Activated CD4-positive, alpha-beta memory T cell treated with anti-CD3 and anti-CD28 coated beads for 36 hours (primary cell): Measurements from ENCODE around the gene SFR1. TPM values are rescaled to one million over a fixed set of nuclear protein-coding genes. Genes with fewer than 3 reads are reported as not detected.

Experiments used
- CTCF ChIA-PET: fragments of 350-600 bp; sonication (Branson Sonifier 250); formaldehyde crosslinking; loops from one replicate; lab custom pipeline; 2021; ENCODE audit warnings: antibody characterized with exemption, inconsistent platforms; lab: Charles Lee
- POLR2A ChIA-PET: fragments of 350-600 bp; sonication (Branson Sonifier 250); formaldehyde crosslinking; loops from one replicate; lab custom pipeline; 2021; ENCODE audit warnings: antibody characterized with exemption; lab: Charles Lee
- DNase-seq: peaks from one replicate; pipeline ENCODE4 v3.0.0-alpha.2; 2020
- H3K27ac Mint-ChIP-seq: one replicate; pipeline ENCODE4 v1.8.0; 2021; ENCODE audit warnings: mixed read lengths
- H3K27me3 Mint-ChIP-seq: one replicate; pipeline ENCODE4 v1.8.0; 2021; ENCODE audit warnings: mixed read lengths
- H3K36me3 Mint-ChIP-seq: one replicate; pipeline ENCODE4 v1.8.0; 2021; ENCODE audit warnings: mixed read lengths
- H3K4me1 Mint-ChIP-seq: one replicate; pipeline ENCODE4 v1.8.0; 2021; ENCODE audit warnings: low read depth, mixed read lengths
- H3K4me3 Mint-ChIP-seq: one replicate; pipeline ENCODE4 v1.8.0; 2021; ENCODE audit warnings: mild to moderate bottlenecking, mixed read lengths
- H3K9me3 Mint-ChIP-seq: one replicate; pipeline ENCODE4 v1.8.0; 2021; ENCODE audit warnings: mixed read lengths
- intact Hi-C: fragments of 100-400 bp; cut with micrococcal nuclease; formaldehyde crosslinking; loops from one replicate; pipeline ENCODE4 v1.15.1; 2023
- total RNA-seq, 2 experiments: library from RNA; stranded (reverse); gene quantifications; one replicate each; pipeline ENCODE4 v1.2.3, GENCODE V29; 2021

Gene SFR1, protein sequence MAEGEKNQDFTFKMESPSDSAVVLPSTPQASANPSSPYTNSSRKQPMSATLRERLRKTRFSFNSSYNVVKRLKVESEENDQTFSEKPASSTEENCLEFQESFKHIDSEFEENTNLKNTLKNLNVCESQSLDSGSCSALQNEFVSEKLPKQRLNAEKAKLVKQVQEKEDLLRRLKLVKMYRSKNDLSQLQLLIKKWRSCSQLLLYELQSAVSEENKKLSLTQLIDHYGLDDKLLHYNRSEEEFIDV
- 10 to 100 TPM; 16.8 to 19.2 TPM for total RNA-seq

- intact Hi-C loops: loop anchor here (1.0 to 5.0 kb wide), 11 partner anchors 11 to 424 kb away; partner anchors contain the start of genes GSTO2, SLK and STN1
- H3K27me3 Mint-ChIP-seq: no peaks in the 10 kb centered on the region
- peaks cover 33% of the 10 kb centered on the region for H3K4me1 Mint-ChIP-seq
- DNase-seq: peak; percentile 100
- CTCF ChIA-PET: interaction anchor here (0.6 to 5.9 kb wide), 23 partner anchors 12 to 409 kb away, joined by 3 to 68 read pairs (median 4); partner anchors contain the start of genes CFAP58, GSTO1 and SLK
- peaks cover 13% of the 10 kb centered on the region for H3K36me3 Mint-ChIP-seq
- POLR2A ChIA-PET: interaction anchor here (0.6 to 2.7 kb wide), 23 partner anchors 10 to 895 kb away, joined by 3 to 20 read pairs (median 5); partner anchors contain the start of genes GSTO1, GSTO2, ITPRIP and SLK
- peak within 1 kb of the TSS; percentile 90 for H3K4me3 Mint-ChIP-seq
- H3K27ac Mint-ChIP-seq: peak within 1 kb of the TSS; percentile 97
- H3K9me3 Mint-ChIP-seq: no peaks in the 10 kb centered on the region
These were observed at the start of gene SFR1 for GRCh38 chr10:104121485-104122224. TSS of gene SFR1 (plus strand) at chr10:104122171. CDS start at chr10:104122184, 13 bp downstream.

DNA sequence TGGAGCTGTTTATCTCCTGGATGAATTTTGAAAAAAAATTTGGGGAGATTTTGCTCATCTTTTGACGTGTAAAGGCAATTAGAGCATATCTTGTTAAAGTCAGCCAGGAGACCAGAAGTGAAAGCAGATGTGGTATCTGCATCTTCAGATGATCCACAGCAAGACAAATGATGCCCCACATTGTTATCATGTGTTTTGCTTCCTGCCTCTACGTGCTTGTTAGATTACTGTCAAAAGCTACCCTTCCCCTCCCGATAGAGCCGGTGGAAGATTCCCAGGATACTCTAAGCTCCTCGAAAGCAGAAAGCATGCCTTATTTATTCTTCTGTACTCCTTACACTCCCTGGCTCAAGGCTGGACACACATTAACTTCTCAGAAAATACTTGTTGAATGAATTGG lies 49.2 kb upstream of the SFR1 start:
- no peak overlapping the region for H3K27ac Mint-ChIP-seq
- H3K4me3 Mint-ChIP-seq: no peak overlapping the region
- no peaks in the 10 kb centered on the region for H3K4me1 Mint-ChIP-seq
- no peak for DNase-seq
- H3K36me3 Mint-ChIP-seq: no peaks in the 10 kb centered on the region
- H3K9me3 Mint-ChIP-seq: no peaks in the 10 kb centered on the region
- CTCF ChIA-PET: interaction anchor here (0.7 to 2.4 kb wide), 3 partner anchors 9 to 185 kb away, joined by 3 to 9 read pairs (median 3); no protein-coding TSS in a partner anchor
- intact Hi-C loops: no loop called here
- no peaks in the 10 kb centered on the region for H3K27me3 Mint-ChIP-seq
- POLR2A ChIA-PET: no interaction called here

- CTCF ChIA-PET: no interaction called here
- no peak for DNase-seq
- Mint-ChIP-seq H3K4me1 (no peaks in the 10 kb centered on the region), H3K27ac (no peak overlapping the region), H3K36me3 (no peaks in the 10 kb centered on the region), H3K27me3 (no peaks in the 10 kb centered on the region), H3K4me3 (no peak overlapping the region), H3K9me3 (no peaks in the 10 kb centered on the region)
- intact Hi-C loops: no loop called here
- POLR2A ChIA-PET: no interaction called here
These were observed 47.5 kb upstream of the SFR1 start for GRCh38 chr10:104074505-104074904.

DNA sequence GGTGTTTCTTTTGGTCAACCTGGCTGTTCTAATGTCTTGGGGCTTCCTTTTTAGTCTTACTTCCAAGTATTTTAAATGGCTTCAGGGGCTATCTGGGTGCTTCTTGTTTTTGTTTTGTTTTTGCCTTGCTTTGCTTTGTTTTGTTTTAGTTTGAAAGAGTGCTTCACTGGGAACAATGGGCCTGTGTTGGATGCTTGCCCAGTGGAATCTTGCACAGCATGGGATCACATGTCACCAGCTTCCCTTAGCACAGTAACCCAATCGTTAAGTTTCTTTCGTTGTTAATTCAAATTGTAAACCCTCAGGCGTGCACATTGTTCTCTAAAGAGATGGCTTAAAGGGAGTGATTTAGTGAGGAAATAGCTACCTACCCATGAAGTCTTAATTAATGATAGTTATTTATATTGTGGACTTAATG lies 45.2 kb upstream of the SFR1 start:
- Mint-ChIP-seq H3K27ac (no peak overlapping the region), H3K4me3 (no peak overlapping the region), H3K36me3 (no peaks in the 10 kb centered on the region), H3K27me3 (no peaks in the 10 kb centered on the region), H3K9me3 (no peaks in the 10 kb centered on the region), H3K4me1 (no peaks in the 10 kb centered on the region)
- ChIA-PET POLR2A (no interaction called here), CTCF (no interaction called here)
- DNase-seq: no peak
- intact Hi-C loops: no loop called here

- POLR2A ChIA-PET: no interaction called here
- no peaks in the 10 kb centered on the region for H3K4me1 Mint-ChIP-seq
- H3K4me3 Mint-ChIP-seq: no peak overlapping the region
- DNase-seq: no peak
- H3K36me3 Mint-ChIP-seq: no peaks in the 10 kb centered on the region
- intact Hi-C loops: no loop called here
- no peaks in the 10 kb centered on the region for H3K27me3 Mint-ChIP-seq
- no peak overlapping the region for H3K27ac Mint-ChIP-seq
- H3K9me3 Mint-ChIP-seq: no peaks in the 10 kb centered on the region
- CTCF ChIA-PET: interaction anchor here (0.6 to 1.3 kb wide), 2 partner anchors 9 to 192 kb away, joined by 3 to 4 read pairs; no protein-coding TSS in a partner anchor
These were observed 44.7 kb upstream of the SFR1 start for GRCh38 chr10:104077247-104077646.

- intact Hi-C loops: no loop called here
- H3K9me3 Mint-ChIP-seq: no peaks in the 10 kb centered on the region
These were observed 44.3 kb upstream of the SFR1 start for GRCh38 chr10:104077663-104078151.

GRCh38 chr10:104080762-104081161 lies 41.2 kb upstream of the SFR1 start:
- intact Hi-C loops: loop anchor here (1.0 kb wide), 1 partner anchor 192 kb away; no protein-coding TSS in a partner anchor
- Mint-ChIP-seq H3K27me3 (no peaks in the 10 kb centered on the region), H3K9me3 (no peaks in the 10 kb centered on the region), H3K27ac (no peak overlapping the region), H3K4me3 (no peak overlapping the region), H3K36me3 (no peaks in the 10 kb centered on the region), H3K4me1 (no peaks in the 10 kb centered on the region)
- CTCF ChIA-PET: interaction anchor here (0.6 to 3.5 kb wide), 10 partner anchors 8 to 368 kb away, joined by 3 to 30 read pairs (median 4); partner anchors contain the start of gene SFR1
- POLR2A ChIA-PET: no interaction called here
- peak; percentile 16 for DNase-seq

More at GRCh38 chr10:104077663-104078151, 44.3 kb upstream of the SFR1 start:
- no peaks in the 10 kb centered on the region for H3K36me3 Mint-ChIP-seq
- CTCF ChIA-PET: interaction anchor here (0.6 to 1.3 kb wide), 2 partner anchors 8 to 193 kb away, joined by 3 to 4 read pairs; no protein-coding TSS in a partner anchor
- H3K4me3 Mint-ChIP-seq: no peak overlapping the region
- POLR2A ChIA-PET: no interaction called here
- H3K4me1 Mint-ChIP-seq: no peaks in the 10 kb centered on the region
- H3K27me3 Mint-ChIP-seq: no peaks in the 10 kb centered on the region
- no peak for DNase-seq
- no peak overlapping the region for H3K27ac Mint-ChIP-seq

GRCh38 chr10:104081998-104082397 lies 40.0 kb upstream of the SFR1 start:
- POLR2A ChIA-PET: no interaction called here
- Mint-ChIP-seq H3K4me3 (no peak overlapping the region), H3K4me1 (no peaks in the 10 kb centered on the region), H3K27me3 (no peaks in the 10 kb centered on the region), H3K9me3 (no peaks in the 10 kb centered on the region), H3K27ac (no peak overlapping the region), H3K36me3 (no peaks in the 10 kb centered on the region)
- CTCF ChIA-PET: interaction anchor here (1.1 to 3.5 kb wide), 5 partner anchors 9 to 197 kb away, joined by 3 to 30 read pairs (median 4); no protein-coding TSS in a partner anchor
- intact Hi-C loops: no loop called here
- DNase-seq: no peak

DNA sequence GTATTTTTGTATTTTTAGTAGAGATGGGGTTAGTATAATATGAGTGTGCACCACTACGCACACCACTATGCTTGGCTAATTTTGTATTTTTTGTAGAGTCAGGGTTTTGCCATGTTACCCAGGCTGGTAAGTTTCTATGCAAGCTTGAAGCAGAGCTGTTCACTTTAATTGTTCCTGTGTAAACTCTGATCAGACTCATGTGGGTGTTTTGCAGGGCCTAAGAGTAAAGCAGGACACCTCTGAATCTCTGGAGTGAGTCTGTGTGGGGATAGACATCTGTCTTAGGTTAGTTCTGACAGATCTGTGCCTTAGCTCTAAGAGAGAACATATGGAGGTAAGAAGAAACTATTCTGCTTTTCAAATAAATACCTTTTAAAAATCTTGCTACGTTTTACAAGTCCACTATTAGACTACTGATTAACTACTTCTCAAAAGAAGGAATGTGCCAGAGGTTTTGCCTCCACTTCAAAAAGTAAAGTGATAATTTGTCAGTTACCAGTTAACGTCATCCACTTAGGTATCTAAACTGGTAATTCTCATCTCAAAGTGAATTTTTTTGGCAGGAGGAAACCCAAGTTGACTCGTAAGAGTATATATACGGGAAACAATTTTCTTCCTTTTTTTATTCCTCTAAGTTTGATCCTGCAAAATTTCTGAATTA lies 37.4 kb upstream of the SFR1 start:
- intact Hi-C loops: no loop called here
- Mint-ChIP-seq H3K4me3 (no peak overlapping the region), H3K27me3 (no peaks in the 10 kb centered on the region), H3K4me1 (no peaks in the 10 kb centered on the region), H3K27ac (no peak overlapping the region), H3K9me3 (no peaks in the 10 kb centered on the region), H3K36me3 (no peaks in the 10 kb centered on the region)
- ChIA-PET POLR2A (no interaction called here), CTCF (interaction anchor here (1.3 kb wide), 2 partner anchors 11 to 197 kb away, joined by 3 to 5 read pairs; no protein-coding TSS in a partner anchor)
- DNase-seq: no peak

GRCh38 chr10:104085801-104086400 lies 36.1 kb upstream of the SFR1 start, which contains the start of gene COL17A1:
TSS of gene COL17A1 (minus strand) at chr10:104085880. CDS start at chr10:104080673, 5,207 bp downstream.
- POLR2A ChIA-PET: no interaction called here
- no peak for DNase-seq
- Mint-ChIP-seq H3K36me3 (no peaks in the 10 kb centered on the region), H3K4me3 (no peak within 1 kb of the TSS), H3K9me3 (no peaks in the 10 kb centered on the region), H3K4me1 (no peaks in the 10 kb centered on the region), H3K27ac (no peak within 1 kb of the TSS), H3K27me3 (no peaks in the 10 kb centered on the region)
- intact Hi-C loops: no loop called here
- CTCF ChIA-PET: interaction anchor here (0.7 kb wide), 1 partner anchor 8 kb away, joined by 4 read pairs; no protein-coding TSS in a partner anchor

DNA sequence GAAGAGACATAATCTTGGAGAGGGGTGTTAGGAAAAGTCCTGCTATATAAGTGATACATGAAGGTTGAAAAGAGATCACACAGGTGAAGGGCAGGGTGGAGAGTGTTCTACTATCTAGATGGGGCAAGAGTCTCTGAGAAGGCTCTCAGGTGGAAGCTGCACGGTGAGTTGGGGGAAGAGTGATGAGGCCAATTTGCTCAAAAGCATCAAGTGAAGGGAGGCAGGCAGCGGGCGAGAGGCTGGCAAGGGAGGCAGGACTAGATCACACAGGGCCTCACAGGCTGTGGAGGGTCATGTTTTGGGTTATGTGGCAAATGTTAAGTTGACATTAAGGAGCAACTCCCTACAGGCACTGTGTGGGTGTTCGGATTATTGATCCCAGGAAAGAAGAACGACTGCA lies 33.7 kb upstream of the SFR1 start:
- ChIA-PET POLR2A (no interaction called here), CTCF (interaction anchor here (0.6 kb wide), 1 partner anchor 444 kb away, joined by 3 read pairs; no protein-coding TSS in a partner anchor)
- no peak for DNase-seq
- Mint-ChIP-seq H3K27ac (no peak overlapping the region), H3K9me3 (peaks cover 2% of the 10 kb centered on the region), H3K4me1 (peaks cover 3% of the 10 kb centered on the region), H3K27me3 (no peaks in the 10 kb centered on the region), H3K36me3 (no peaks in the 10 kb centered on the region), H3K4me3 (no peak overlapping the region)
- intact Hi-C loops: no loop called here
